Kidney epithelial cell (primary cell): ENCODE measurements around the gene UPK2. TPM values are rescaled to one million over a fixed set of nuclear protein-coding genes. Genes with fewer than 3 reads are reported as not detected.
A peak's percentile ranks its signal among the peaks of the same experiment; 100 is the strongest.

Experiments
- DNase-seq: peaks from one replicate; pipeline ENCODE4 v3.0.0-alpha.2; 2010; ENCODE audit warnings: low read depth
- H3K27me3 ChIP-seq: 2 replicates; pipeline ENCODE4 v1.6.0; 2011; ENCODE audit warnings: low read length; ENCODE audit not compliant: control insufficient read depth, insufficient read depth
- H3K36me3 ChIP-seq: 2 replicates; pipeline ENCODE4 v1.5.1; 2011; ENCODE audit warnings: low read length; ENCODE audit not compliant: control insufficient read depth, insufficient read depth
- H3K4me3 ChIP-seq: 2 replicates; pipeline ENCODE4 v1.5.1; 2011; ENCODE audit warnings: low read depth, mild to moderate bottlenecking, control low read depth, low read length
- CTCF ChIP-seq: IDR thresholded peaks from 2 replicates; pipeline ENCODE4 v1.5.1; 2011; ENCODE audit warnings: mild to moderate bottlenecking, moderate library complexity, low read length, control low read depth, inconsistent platforms; ENCODE audit not compliant: insufficient read depth, poor library complexity, severe bottlenecking
- total RNA-seq: library from RNA; depleted of rRNA; stranded (reverse); fragments of >200 nt; gene quantifications from 2 replicates; pipeline ENCODE4 v1.2.3, GENCODE V29; 2015

The UPK2 gene
- total RNA-seq, 1 donor from 2014 or later = 0.25 TPM

DNA sequence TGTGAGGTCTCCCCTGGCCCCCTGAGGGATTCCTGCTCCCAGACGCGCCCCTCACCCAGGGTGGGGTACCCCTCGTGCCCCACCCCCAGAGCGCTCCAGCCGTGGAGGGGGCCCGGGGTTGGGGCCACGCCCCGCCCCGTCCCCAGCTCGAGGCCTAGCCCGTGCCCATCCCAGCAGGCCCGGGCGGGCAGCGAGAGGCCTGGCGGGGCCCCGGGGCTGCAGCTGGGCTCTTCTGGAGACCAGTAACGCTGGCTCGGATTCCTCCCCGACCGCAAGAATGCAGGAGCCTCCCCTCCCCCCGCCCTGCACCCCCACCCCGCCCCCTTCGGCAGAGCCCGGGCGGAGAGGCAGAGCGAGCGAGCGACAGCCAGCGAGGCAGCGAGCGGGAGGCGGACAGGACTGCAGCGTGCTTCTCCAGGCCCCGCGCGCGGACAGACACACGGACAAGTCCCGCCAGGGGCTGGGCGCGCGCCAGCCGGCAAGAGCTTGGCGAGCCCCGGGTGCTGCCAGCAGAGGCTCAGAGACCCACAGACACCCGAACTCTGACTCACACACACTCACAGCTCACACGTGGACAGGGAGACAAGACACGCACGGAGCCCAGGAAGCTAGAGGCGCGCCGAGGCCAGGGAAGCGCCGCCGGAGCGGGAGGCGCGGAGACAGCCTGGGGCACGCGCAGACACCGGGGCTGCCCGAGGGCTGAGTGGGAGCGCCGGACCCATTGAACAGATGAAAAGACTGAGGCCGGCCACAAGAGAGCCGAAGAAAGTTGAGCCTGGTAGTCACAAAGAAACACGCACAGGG is 45.6 kb upstream of the UPK2 start:
- no peak for TF ChIP-seq CTCF
- Histone ChIP-seq H3K4me3 (peak overlapping the region; percentile 34), H3K36me3 (no peaks in the 10 kb centered on the region), H3K27me3 (no peaks in the 10 kb centered on the region)
- no peak for DNase-seq

- TF ChIP-seq CTCF = no peak
- peak overlapping the region; percentile 32 for H3K4me3 ChIP-seq
- no peak for DNase-seq
- no peaks in the 10 kb centered on the region for H3K27me3 ChIP-seq
- H3K36me3 ChIP-seq = no peaks in the 10 kb centered on the region
These were observed 44.8 kb upstream of the UPK2 start for GRCh38 chr11:118911113-118911879.

GRCh38 chr11:118911880-118912741 is 44.0 kb upstream of the UPK2 start:
- Histone ChIP-seq H3K27me3 (no peaks in the 10 kb centered on the region), H3K36me3 (no peaks in the 10 kb centered on the region), H3K4me3 (no peak overlapping the region)
- no peak for TF ChIP-seq CTCF
- DNase-seq = peak; percentile 82

DNA sequence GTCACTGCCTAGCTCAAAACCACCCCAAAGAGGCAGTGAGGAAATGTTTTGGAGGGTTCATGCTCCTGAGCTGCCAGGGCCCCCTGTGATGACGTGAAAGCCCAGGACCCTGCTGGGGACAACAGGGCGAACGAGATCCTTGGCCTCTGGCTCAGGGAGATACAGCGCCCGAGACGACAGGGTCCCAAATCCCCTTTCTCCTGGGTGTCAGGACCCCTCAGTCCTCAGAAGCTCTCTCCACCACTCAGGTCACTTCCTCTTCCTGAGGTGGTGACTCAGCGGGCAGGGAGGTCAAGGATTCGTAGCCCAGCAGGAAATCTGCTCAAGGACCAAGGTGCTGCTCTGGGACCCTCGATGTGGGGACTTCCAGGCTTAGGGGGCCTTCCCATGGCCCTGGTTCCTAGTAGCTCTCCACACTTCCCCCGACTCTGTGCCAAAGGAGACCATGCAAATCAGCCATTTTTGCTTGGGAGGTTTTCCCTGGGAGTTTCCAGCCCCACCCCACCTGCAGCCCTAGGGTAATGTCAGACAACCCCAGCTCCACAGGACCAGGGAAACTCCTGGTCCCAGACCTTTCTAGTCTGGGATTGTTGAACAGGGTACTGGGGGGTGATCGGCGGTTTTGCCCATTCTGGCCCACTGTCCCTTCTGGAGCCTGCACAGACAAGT is 43.2 kb upstream of the UPK2 start:
- no peak for TF ChIP-seq CTCF
- no peak overlapping the region for H3K4me3 ChIP-seq
- no peaks in the 10 kb centered on the region for H3K36me3 ChIP-seq
- no peaks in the 10 kb centered on the region for H3K27me3 ChIP-seq
- DNase-seq = no peak

- no peak for DNase-seq
- no peaks in the 10 kb centered on the region for H3K27me3 ChIP-seq
- H3K4me3 ChIP-seq = no peak overlapping the region
- no peaks in the 10 kb centered on the region for H3K36me3 ChIP-seq
- no peak for TF ChIP-seq CTCF
These were observed 42.5 kb upstream of the UPK2 start for GRCh38 chr11:118913411-118914125.
